ENCODE results near the gene ABLIM1. TPM values are rescaled to one million over a fixed set of nuclear protein-coding genes. Genes with fewer than 3 reads are reported as not detected.
A peak's percentile ranks its signal among the peaks of the same experiment; 100 is the strongest.

Gene ABLIM1
- total and polyA plus RNA-seq, 2 of the 13 experiments (the other 11 are each of a cell fraction or from before 2014, with no cell fraction given) = 59.4 to 92.7 TPM

DNA sequence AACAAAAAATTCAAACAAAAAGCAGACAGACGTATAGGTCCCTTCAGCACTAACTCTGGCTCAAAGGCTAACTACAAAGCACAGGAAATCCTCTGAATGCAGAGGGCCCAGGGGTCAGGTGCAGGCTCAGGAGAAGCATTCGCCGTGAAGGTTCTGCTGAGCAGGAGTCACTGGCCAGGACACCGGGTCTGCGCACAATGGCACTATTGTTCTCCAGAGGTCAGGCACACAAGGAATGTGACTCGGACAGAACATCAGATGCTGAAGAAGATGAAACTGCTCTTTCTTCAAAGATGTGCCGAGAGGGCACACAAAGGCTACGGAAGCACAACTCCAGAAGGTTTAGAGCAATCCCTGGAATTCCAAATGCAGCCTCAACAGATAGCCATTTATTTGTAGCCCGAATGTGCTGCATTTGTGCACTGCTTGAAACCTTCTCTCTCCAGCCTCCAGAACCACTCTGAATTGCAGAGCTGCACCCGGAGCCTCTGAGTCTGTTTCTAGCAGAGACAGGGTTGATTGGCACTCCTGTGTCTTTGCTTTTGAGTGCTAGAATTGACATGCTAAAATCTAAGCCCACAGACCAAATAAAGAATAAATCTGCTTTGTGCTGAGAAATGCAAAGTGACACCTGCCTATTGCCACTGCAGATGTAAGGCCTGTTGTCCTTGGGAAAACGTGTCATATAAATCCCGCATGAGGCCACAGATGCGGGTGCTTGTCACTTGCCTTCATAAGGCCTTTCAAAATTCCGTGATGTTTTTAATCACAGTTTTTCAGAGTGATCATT, 168.4 kb downstream of the ABLIM1 start (continued):
- TF ChIP-seq GMEB1 (CRISPR knock-in tag; IDR thresholded peaks at IDR 0.05; ENCODE audit: borderline replicate concordance) (no peak), ZBTB4 (CRISPR knock-in tag; IDR thresholded peaks at IDR 0.05; ENCODE audit: borderline replicate concordance) (0 out of 2 replicates have a peak, but pooled peaks have one; percentile 42), ZNF496 (CRISPR knock-in tag; IDR thresholded peaks at IDR 0.05; ENCODE audit: insufficient replicate concordance) (no peak), PREB (CRISPR knock-in tag; IDR thresholded peaks at IDR 0.05) (no peak), TGIF2 (CRISPR knock-in tag; IDR thresholded peaks at IDR 0.05) (no peak), ZNF629 (CRISPR knock-in tag; conservative IDR thresholded peaks at IDR 0.05) (no peak), TCF7 (IDR thresholded peaks at IDR 0.05; ENCODE audit: low read depth) (peak; percentile 98), POGZ (CRISPR knock-in tag; IDR thresholded peaks at IDR 0.05) (peak; percentile 78), ZNF891 (CRISPR knock-in tag; IDR thresholded peaks at IDR 0.05) (no peak), RBM39 (IDR thresholded peaks at IDR 0.05; ENCODE audit: low read depth, low read length, poor library complexity, severe bottlenecking) (no peak), KLF9 (CRISPR knock-in tag; IDR thresholded peaks at IDR 0.05; ENCODE audit: low read depth) (no peak)
- TF ChIP-seq, protein P1, sequence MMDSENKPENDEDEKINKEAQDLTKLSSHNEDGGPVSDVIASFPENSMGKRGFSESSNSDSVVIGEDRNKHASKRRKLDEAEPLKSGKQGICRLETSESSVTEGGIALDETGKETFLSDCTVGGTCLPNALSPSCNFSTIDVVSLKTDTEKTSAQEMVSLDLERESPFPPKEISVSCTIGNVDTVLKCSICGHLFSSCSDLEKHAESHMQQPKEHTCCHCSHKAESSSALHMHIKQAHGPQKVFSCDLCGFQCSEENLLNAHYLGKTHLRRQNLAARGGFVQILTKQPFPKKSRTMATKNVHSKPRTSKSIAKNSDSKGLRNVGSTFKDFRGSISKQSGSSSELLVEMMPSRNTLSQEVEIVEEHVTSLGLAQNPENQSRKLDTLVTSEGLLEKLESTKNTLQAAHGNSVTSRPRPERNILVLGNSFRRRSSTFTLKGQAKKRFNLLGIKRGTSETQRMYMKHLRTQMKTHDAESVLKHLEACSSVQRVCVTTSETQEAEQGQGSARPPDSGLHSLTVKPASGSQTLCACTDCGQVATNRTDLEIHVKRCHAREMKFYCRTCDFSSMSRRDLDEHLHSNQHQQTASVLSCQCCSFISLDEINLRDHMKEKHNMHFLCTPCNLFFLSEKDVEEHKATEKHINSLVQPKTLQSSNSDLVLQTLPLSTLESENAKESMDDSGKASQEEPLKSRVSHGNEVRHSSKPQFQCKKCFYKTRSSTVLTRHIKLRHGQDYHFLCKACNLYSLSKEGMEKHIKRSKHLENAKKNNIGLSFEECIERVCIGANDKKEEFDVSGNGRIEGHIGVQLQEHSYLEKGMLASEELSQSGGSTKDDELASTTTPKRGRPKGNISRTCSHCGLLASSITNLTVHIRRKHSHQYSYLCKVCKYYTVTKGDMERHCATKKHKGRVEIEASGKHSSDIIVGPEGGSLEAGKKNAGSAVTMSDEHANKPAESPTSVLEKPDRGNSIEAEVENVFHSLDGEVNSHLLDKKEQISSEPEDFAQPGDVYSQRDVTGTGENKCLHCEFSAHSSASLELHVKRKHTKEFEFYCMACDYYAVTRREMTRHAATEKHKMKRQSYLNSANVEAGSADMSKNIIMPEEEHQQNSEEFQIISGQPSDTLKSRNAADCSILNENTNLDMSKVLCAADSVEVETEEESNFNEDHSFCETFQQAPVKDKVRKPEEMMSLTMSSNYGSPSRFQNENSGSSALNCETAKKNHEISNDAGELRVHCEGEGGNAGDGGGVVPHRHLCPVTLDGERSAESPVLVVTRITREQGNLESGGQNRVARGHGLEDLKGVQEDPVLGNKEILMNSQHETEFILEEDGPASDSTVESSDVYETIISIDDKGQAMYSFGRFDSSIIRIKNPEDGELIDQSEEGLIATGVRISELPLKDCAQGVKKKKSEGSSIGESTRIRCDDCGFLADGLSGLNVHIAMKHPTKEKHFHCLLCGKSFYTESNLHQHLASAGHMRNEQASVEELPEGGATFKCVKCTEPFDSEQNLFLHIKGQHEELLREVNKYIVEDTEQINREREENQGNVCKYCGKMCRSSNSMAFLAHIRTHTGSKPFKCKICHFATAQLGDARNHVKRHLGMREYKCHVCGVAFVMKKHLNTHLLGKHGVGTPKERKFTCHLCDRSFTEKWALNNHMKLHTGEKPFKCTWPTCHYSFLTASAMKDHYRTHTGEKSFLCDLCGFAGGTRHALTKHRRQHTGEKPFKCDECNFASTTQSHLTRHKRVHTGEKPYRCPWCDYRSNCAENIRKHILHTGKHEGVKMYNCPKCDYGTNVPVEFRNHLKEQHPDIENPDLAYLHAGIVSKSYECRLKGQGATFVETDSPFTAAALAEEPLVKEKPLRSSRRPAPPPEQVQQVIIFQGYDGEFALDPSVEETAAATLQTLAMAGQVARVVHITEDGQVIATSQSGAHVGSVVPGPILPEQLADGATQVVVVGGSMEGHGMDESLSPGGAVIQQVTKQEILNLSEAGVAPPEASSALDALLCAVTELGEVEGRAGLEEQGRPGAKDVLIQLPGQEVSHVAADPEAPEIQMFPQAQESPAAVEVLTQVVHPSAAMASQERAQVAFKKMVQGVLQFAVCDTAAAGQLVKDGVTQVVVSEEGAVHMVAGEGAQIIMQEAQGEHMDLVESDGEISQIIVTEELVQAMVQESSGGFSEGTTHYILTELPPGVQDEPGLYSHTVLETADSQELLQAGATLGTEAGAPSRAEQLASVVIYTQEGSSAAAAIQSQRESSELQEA (CRISPR knock-in tag; IDR thresholded peaks at IDR 0.05; ENCODE audit: not compliant biosample characterization) = no peak

Data from HepG2 (cell line).